ENCODE results near the gene HSFX2.

DNA sequence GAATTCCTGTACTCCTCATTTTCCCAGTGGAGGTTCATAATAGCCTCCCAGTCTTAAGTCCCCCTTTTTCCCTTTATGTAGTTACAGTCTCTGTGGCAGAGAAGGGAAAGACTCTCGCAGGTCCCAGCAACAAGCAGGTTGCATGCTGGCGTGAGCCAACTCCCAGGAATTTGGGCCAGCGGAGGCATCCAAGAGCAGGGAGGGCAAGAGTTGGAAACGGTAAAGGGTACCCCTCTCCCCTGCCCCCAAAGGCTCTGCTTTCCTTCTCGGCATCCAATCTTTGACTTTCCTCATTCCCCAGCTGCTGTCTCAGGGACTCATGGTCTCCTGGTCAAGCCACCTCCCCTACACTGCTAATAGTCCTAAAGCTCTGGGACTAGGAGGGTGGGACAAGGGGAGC, 15.4 kb upstream of the HSFX2 start:
- TF ChIP-seq, protein P1, sequence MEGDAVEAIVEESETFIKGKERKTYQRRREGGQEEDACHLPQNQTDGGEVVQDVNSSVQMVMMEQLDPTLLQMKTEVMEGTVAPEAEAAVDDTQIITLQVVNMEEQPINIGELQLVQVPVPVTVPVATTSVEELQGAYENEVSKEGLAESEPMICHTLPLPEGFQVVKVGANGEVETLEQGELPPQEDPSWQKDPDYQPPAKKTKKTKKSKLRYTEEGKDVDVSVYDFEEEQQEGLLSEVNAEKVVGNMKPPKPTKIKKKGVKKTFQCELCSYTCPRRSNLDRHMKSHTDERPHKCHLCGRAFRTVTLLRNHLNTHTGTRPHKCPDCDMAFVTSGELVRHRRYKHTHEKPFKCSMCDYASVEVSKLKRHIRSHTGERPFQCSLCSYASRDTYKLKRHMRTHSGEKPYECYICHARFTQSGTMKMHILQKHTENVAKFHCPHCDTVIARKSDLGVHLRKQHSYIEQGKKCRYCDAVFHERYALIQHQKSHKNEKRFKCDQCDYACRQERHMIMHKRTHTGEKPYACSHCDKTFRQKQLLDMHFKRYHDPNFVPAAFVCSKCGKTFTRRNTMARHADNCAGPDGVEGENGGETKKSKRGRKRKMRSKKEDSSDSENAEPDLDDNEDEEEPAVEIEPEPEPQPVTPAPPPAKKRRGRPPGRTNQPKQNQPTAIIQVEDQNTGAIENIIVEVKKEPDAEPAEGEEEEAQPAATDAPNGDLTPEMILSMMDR (IDR thresholded peaks at IDR 0.05): no peak
- TF ChIP-seq ZFX (IDR thresholded peaks at IDR 0.05; ENCODE audit: borderline replicate concordance): no peak
